K562 (cell line): Measurements from ENCODE around the gene IGDCC3. TPM values are rescaled to one million over a fixed set of nuclear protein-coding genes. Genes with fewer than 3 reads are reported as not detected.

Experiments used
- BRD4 ChIP-seq: fragments of 200-600 bp; sonication (generic); IDR thresholded peaks from 2 replicates; pipeline ENCODE4 v1.6.1; 2017; ENCODE audit warnings: inconsistent platforms
- CBFB ChIP-seq: sonication (generic); formaldehyde crosslinking; IDR thresholded peaks from 2 replicates; pipeline ENCODE4 v1.4.0; 2020; ENCODE audit warnings: mild to moderate bottlenecking, missing genetic modification reagents
- ELF4 ChIP-seq: fragments of 450-650 bp; formaldehyde crosslinking; IDR thresholded peaks from 2 replicates; pipeline ENCODE4 v1.4.0; 2022; ENCODE audit warnings: missing genetic modification characterization
- GATAD2B ChIP-seq: fragments of 450-650 bp; IDR thresholded peaks from 2 replicates; pipeline ENCODE4 v1.6.1; 2017; ENCODE audit warnings: mild to moderate bottlenecking, borderline replicate concordance
- GTF2E2 ChIP-seq: fragments of 200-800 bp; sonication (Bioruptor generic); IDR thresholded peaks from 2 replicates; pipeline ENCODE4 v1.6.1; 2016; ENCODE audit warnings: missing genetic modification characterization, missing compliant biosample characterization
- HDAC3 ChIP-seq: fragments of 450-650 bp; IDR thresholded peaks from 2 replicates; pipeline ENCODE4 v1.6.1; 2018; ENCODE audit warnings: borderline replicate concordance, mild to moderate bottlenecking, moderate library complexity; ENCODE audit not compliant: partially characterized antibody
- HDAC6 ChIP-seq: IDR thresholded peaks from 2 replicates; pipeline ENCODE4 v1.6.1; 2012; ENCODE audit warnings: low read depth, mild to moderate bottlenecking, control low read depth, inconsistent platforms, low read length, moderate library complexity
- HMG20B ChIP-seq: fragments of 250-450 bp; sonication (Bioruptor Pico); IDR thresholded peaks from 2 replicates; pipeline ENCODE4 v1.5.0; 2021; ENCODE audit warnings: mild to moderate bottlenecking
- HNRNPL ChIP-seq: fragments of 200-400 bp; formaldehyde crosslinking; IDR thresholded peaks from 2 replicates; pipeline ENCODE4 v1.6.1; 2017; ENCODE audit warnings: low read depth, mild to moderate bottlenecking, low read length
- IRF2 ChIP-seq: sonication (generic); formaldehyde crosslinking; IDR thresholded peaks from 2 replicates; pipeline ENCODE4 v1.8.1; 2022; ENCODE audit warnings: mild to moderate bottlenecking, missing genetic modification reagents
- LCOR ChIP-seq: sonication (generic); formaldehyde crosslinking; IDR thresholded peaks from 2 replicates; pipeline ENCODE4 v1.8.0; 2022; ENCODE audit warnings: mild to moderate bottlenecking, missing genetic modification reagents
- MEF2D ChIP-seq: conservative IDR thresholded peaks from 2 replicates; pipeline ENCODE4 v1.6.1; 2016; ENCODE audit warnings: low read depth, missing genetic modification characterization, missing compliant biosample characterization
- NR2C2 ChIP-seq, 2 experiments: fragments of 200-800 bp in 1 of 2; sonication (Bioruptor generic) in 1 of 2; sonication (generic) in 1 of 2; formaldehyde crosslinking in 1 of 2; IDR thresholded peaks; 2 replicates each; pipeline versions ENCODE4 v1.6.1 to v1.8.0; 2016 to 2022; ENCODE audit warnings: mild to moderate bottlenecking in 1 of 2, missing compliant biosample characterization in 1 of 2, missing genetic modification characterization in 1 of 2, missing genetic modification reagents in 1 of 2
- NRF1 ChIP-seq, 2 experiments: fragments of 450-650 bp; IDR thresholded peaks in 1 of 2; conservative IDR thresholded peaks in 1 of 2; 2 replicates each; pipeline ENCODE4 v1.6.1; 2014; ENCODE audit warnings: mild to moderate bottlenecking in 2 of 2
- SNRNP70 ChIP-seq: fragments of 200-400 bp; formaldehyde crosslinking; optimal IDR thresholded peaks from 2 replicates; pipeline ENCODE3; 2017; ENCODE audit warnings: low read depth, low read length
- THRAP3 ChIP-seq: fragments of 450-650 bp; IDR thresholded peaks from 2 replicates; pipeline ENCODE4 v1.6.1; 2016; ENCODE audit warnings: mild to moderate bottlenecking, inconsistent platforms, borderline replicate concordance
- YY1 ChIP-seq, 3 experiments: IDR thresholded peaks; 2 replicates each; pipeline ENCODE4 v1.6.1; 2011; ENCODE audit warnings: low read length in 2 of 3, mild to moderate bottlenecking in 2 of 3, moderate library complexity in 2 of 3, borderline replicate concordance in 1 of 3, control low read depth in 1 of 3, low read depth in 1 of 3; ENCODE audit not compliant: insufficient read depth in 3 of 3, insufficient replicate concordance in 2 of 3, control insufficient read depth in 1 of 3, insufficient read length in 1 of 3; ENCODE audit errors: extremely low read depth in 1 of 3
- ZC3H4 ChIP-seq: sonication (generic); formaldehyde crosslinking; IDR thresholded peaks from 2 replicates; pipeline ENCODE4 v1.9.0; 2021; ENCODE audit warnings: missing genetic modification reagents, borderline replicate concordance
- ZNF121 ChIP-seq: sonication (generic); formaldehyde crosslinking; conservative IDR thresholded peaks from 2 replicates; pipeline ENCODE4 v1.8.0; 2022; ENCODE audit warnings: missing genetic modification reagents
- ZNF583 ChIP-seq: fragments of 250-450 bp; sonication (Bioruptor Pico); IDR thresholded peaks from 2 replicates; pipeline ENCODE4 v1.4.0; 2020
- ZNF584 ChIP-seq: fragments of 200-800 bp; sonication (Bioruptor generic); IDR thresholded peaks from 2 replicates; pipeline ENCODE4 v1.6.1; 2016; ENCODE audit warnings: low read depth, mild to moderate bottlenecking, missing genetic modification characterization, missing compliant biosample characterization
- ZNF644 ChIP-seq: fragments of 200-800 bp; sonication (Bioruptor generic); IDR thresholded peaks from 2 replicates; pipeline ENCODE4 v1.6.1; 2016; ENCODE audit warnings: low read depth, missing genetic modification characterization, missing compliant biosample characterization
- ZNF764 ChIP-seq: fragments of 250-450 bp; sonication (Bioruptor Pico); IDR thresholded peaks from 2 replicates; pipeline ENCODE4 v1.4.0; 2020; ENCODE audit warnings: low read depth, mild to moderate bottlenecking, moderate library complexity
- ZSCAN29 ChIP-seq: fragments of 450-650 bp; IDR thresholded peaks from 2 replicates; pipeline ENCODE4 v1.6.1; 2017
- polyA plus RNA-seq, 8 experiments: library from polyadenylated mRNA; depleted of rRNA in 4 of 8; stranded (reverse) in 5 of 8; unstranded in 3 of 8; fragments of >200 nt; fragmentation: Nextera tagmentation in 2 of 8; fragmentation: Illumina TruSeq in 1 of 8; extraction: Ambion mirVana in 2 of 8; extraction: Trizol in 1 of 8; gene quantifications; 2 replicates each; pipeline versions ENCODE4 v1.2.1 to v1.2.3, GENCODE V29; 2011 to 2014; ENCODE audit warnings: inconsistent platforms in 1 of 8, missing spikeins in 1 of 8
- total RNA-seq, 7 experiments: library from RNA; depleted of rRNA in 6 of 7; stranded (reverse); fragments of >200 nt in 6 of 7; fragmentation: Illumina TruSeq in 2 of 7; extraction: Trizol in 2 of 7; gene quantifications; 2 replicates each; pipeline versions ENCODE4 v1.2.1 to v1.2.3, GENCODE V29; 2011 to 2021; ENCODE audit warnings: low replicate concordance in 1 of 7
- TF ChIP-seq, protein P1 (sequence below): fragments of 250-450 bp; sonication (Bioruptor Pico); IDR thresholded peaks from 2 replicates; pipeline ENCODE4 v1.5.0; 2021; ENCODE audit warnings: mild to moderate bottlenecking, borderline replicate concordance
- TF ChIP-seq, protein P2 (sequence below): fragments of 250-450 bp; sonication (Bioruptor Pico); IDR thresholded peaks from 2 replicates; pipeline ENCODE4 v1.5.0; 2021

Gene IGDCC3
- total and polyA plus RNA-seq, 9 of the 15 experiments (the other 6 are each of a cell fraction or from before 2014, with no cell fraction given), result not detected

DNA sequence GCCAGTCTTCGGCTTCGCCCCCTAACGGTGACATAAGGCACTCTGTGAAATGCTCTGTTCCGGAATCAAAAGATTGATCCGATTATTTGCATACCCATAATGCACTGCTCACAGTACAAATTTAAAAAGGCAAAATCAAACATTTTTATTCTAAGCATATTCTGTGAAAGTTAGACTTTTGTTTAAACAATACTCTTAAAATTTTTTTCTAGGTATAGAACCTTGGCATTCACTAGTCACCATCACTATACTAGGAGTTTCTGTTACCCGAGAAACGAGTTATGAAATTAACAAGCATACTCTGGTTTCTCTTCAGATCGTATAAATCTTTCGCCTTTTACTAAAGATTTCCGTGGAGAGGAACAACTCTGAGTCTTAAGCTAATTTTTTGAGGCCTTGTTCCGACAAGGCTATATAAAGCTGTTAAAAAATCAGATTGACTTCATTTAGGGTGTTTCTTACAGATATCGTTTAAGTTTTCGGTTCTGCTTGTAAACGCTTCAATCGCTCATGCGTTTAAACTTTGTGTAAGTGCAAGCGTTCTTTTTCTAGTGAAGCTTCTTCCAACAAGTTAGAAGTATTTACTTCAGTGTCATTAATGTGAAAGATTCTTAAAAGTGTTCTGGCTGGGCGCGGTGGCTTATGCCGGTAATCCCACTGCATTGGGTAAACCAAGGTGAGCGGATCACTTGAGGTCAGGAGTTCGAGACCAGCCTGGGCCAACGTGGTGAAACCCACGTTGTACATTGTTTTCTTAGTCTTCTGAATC is 73.2 kb downstream of the IGDCC3 start, which contains the start of gene RNU5B-1 (continued):
- TF ChIP-seq, protein P1, sequence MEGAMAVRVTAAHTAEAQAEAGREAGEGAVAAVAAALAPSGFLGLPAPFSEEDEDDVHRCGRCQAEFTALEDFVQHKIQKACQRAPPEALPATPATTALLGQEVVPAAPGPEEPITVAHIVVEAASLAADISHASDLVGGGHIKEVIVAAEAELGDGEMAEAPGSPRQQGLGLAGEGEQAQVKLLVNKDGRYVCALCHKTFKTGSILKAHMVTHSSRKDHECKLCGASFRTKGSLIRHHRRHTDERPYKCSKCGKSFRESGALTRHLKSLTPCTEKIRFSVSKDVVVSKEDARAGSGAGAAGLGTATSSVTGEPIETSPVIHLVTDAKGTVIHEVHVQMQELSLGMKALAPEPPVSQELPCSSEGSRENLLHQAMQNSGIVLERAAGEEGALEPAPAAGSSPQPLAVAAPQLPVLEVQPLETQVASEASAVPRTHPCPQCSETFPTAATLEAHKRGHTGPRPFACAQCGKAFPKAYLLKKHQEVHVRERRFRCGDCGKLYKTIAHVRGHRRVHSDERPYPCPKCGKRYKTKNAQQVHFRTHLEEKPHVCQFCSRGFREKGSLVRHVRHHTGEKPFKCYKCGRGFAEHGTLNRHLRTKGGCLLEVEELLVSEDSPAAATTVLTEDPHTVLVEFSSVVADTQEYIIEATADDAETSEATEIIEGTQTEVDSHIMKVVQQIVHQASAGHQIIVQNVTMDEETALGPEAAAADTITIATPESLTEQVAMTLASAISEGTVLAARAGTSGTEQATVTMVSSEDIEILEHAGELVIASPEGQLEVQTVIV, result peak; percentile 90
- TF ChIP-seq GATAD2B (peak; percentile 92), ZNF584 (CRISPR knock-in tag) (no peak; the same call in 1 of the 2 replicates), IRF2 (no peak), ELF4 (peak; percentile 98), HNRNPL (peak; percentile 98), BRD4 (0 out of 2 replicates have a peak, but pooled peaks have one; percentile 55), CBFB (CRISPR knock-in tag) (no peak), NRF1 (conservative IDR thresholded peaks at IDR 0.05 in 1 of 2, IDR thresholded peaks at IDR 0.05 in 1 of 2) (no peak; a peak in 1 of 4 replicates), GTF2E2 (tag) (peak; percentile 100), HDAC3 (peak; percentile 83), ZNF121 (CRISPR knock-in tag) (0 out of 2 replicates have a peak, but pooled peaks have one; percentile 16), THRAP3 (peak; percentile 98), YY1 (IDR thresholded peaks at IDR 0.05; ENCODE audit: borderline replicate concordance in 1 of 3, control insufficient read depth in 1 of 3, extremely low read depth in 1 of 3, insufficient read depth in 3 of 3, insufficient read length in 1 of 3, insufficient replicate concordance in 2 of 3, low read depth in 1 of 3, low read length in 2 of 3) (peak in 2 of 3 experiments; percentile 47 to 66), SNRNP70 (no peak), LCOR (CRISPR knock-in tag) (peak; percentile 97; the same call in 1 of the 2 replicates), ZNF583 (CRISPR knock-in tag) (0 out of 2 replicates have a peak, but pooled peaks have one; percentile 29), HDAC6 (no peak; the same call in 1 of the 2 replicates), ZC3H4 (CRISPR knock-in tag) (0 out of 2 replicates have a peak, but pooled peaks have one; percentile 74), MEF2D (tag) (no peak; the same call in 1 of the 2 replicates), NR2C2 (CRISPR knock-in tag; IDR thresholded peaks at IDR 0.05) (peak; percentile 77; the same call in 1 of the 2 replicates), NR2C2 (tag; IDR thresholded peaks at IDR 0.05) (peak; percentile 98), HMG20B (peak; percentile 96), ZNF644 (tag) (peak; percentile 94), ZSCAN29 (peak; percentile 80; the same call in 1 of the 2 replicates), ZNF764 (peak; percentile 84)
- TF ChIP-seq, protein P2, sequence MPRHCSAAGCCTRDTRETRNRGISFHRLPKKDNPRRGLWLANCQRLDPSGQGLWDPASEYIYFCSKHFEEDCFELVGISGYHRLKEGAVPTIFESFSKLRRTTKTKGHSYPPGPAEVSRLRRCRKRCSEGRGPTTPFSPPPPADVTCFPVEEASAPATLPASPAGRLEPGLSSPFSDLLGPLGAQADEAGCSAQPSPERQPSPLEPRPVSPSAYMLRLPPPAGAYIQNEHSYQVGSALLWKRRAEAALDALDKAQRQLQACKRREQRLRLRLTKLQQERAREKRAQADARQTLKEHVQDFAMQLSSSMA (CRISPR knock-in tag), result peak; percentile 96
